ENCODE results near the gene MRPS9.
A peak's percentile ranks its signal among the peaks of the same experiment; 100 is the strongest.

The MRPS9 gene

GRCh38 chr2:105104208-105104731, 66.4 kb downstream of the MRPS9 start:
- no peak for TF ChIP-seq CTCF (conservative IDR thresholded peaks at IDR 0.05; ENCODE audit: low read depth, low read length)
- H3K4me3 ChIP-seq (ENCODE audit: low read length) = no peak overlapping the region
- no peak for DNase-seq (ENCODE audit: low read depth)

GRCh38 chr2:105110295-105110829, 72.5 kb downstream of the MRPS9 start:
- no peak overlapping the region for H3K4me3 ChIP-seq (ENCODE audit: low read length)
- no peak for DNase-seq (ENCODE audit: low read depth)
- TF ChIP-seq CTCF (conservative IDR thresholded peaks at IDR 0.05; ENCODE audit: low read depth, low read length) = no peak

- DNase-seq (ENCODE audit: low read depth) = no peak
- H3K4me3 ChIP-seq (ENCODE audit: low read length) = no peak overlapping the region
- no peak for TF ChIP-seq CTCF (conservative IDR thresholded peaks at IDR 0.05; ENCODE audit: low read depth, low read length)
These were observed 73.7 kb downstream of the MRPS9 start for GRCh38 chr2:105111365-105112150.

GRCh38 chr2:105112345-105112744, 74.5 kb downstream of the MRPS9 start:
- no peak for DNase-seq (ENCODE audit: low read depth)
- no peak for TF ChIP-seq CTCF (conservative IDR thresholded peaks at IDR 0.05; ENCODE audit: low read depth, low read length)

GRCh38 chr2:105113616-105114291, 75.9 kb downstream of the MRPS9 start:
- TF ChIP-seq CTCF (conservative IDR thresholded peaks at IDR 0.05; ENCODE audit: low read depth, low read length) = no peak
- DNase-seq (ENCODE audit: low read depth) = no peak
- no peak overlapping the region for H3K4me3 ChIP-seq (ENCODE audit: low read length)

More at GRCh38 chr2:105112345-105112744, 74.5 kb downstream of the MRPS9 start:
- H3K4me3 ChIP-seq (ENCODE audit: low read length) = no peak overlapping the region

- peak; percentile 63 for TF ChIP-seq CTCF (conservative IDR thresholded peaks at IDR 0.05; ENCODE audit: low read depth, low read length)
- DNase-seq (ENCODE audit: low read depth) = peak; percentile 32
- H3K4me3 ChIP-seq (ENCODE audit: low read length) = no peak overlapping the region
These were observed 76.7 kb downstream of the MRPS9 start for GRCh38 chr2:105114551-105114950.

All from retinal pigment epithelial cell (primary cell).